Parathyroid adenoma (tissue), 2 donors: ENCODE results near the gene TMC5.
A peak's percentile ranks its signal among the peaks of the same experiment; 100 is the strongest.

ENCODE experiments used
- H2AFZ ChIP-seq: fragments of 300-600 bp; sonication (generic); one replicate; pipeline ENCODE4 v1.7.0; 2017; ENCODE audit warnings: antibody characterized with exemption, mild to moderate bottlenecking
- H3K27ac ChIP-seq: fragments of 300-600 bp; sonication (generic); one replicate; pipeline ENCODE4 v1.7.0; 2017
- H3K27me3 ChIP-seq: fragments of 300-600 bp; sonication (generic); one replicate; pipeline ENCODE4 v1.7.0; 2017; ENCODE audit warnings: low read length; ENCODE audit not compliant: control insufficient read depth, insufficient read depth
- H3K36me3 ChIP-seq: fragments of 300-600 bp; sonication (generic); one replicate; pipeline ENCODE4 v1.7.0; 2017; ENCODE audit warnings: low read length; ENCODE audit not compliant: control insufficient read depth, insufficient read depth
- H3K4me1 ChIP-seq: fragments of 300-600 bp; sonication (generic); one replicate; pipeline ENCODE4 v1.7.0; 2017; ENCODE audit warnings: control low read depth
- H3K4me2 ChIP-seq: fragments of 300-600 bp; sonication (generic); one replicate; pipeline ENCODE4 v1.7.0; 2017; ENCODE audit warnings: low read length
- H3K4me3 ChIP-seq: fragments of 300-600 bp; sonication (generic); one replicate; pipeline ENCODE4 v1.7.0; 2017; ENCODE audit warnings: low read depth, low read length
- H3K79me2 ChIP-seq: fragments of 300-600 bp; sonication (generic); one replicate; pipeline ENCODE4 v1.7.0; 2017; ENCODE audit warnings: control low read depth
- H3K9ac ChIP-seq: fragments of 300-600 bp; sonication (generic); one replicate; pipeline ENCODE4 v1.7.0; 2017; ENCODE audit warnings: mild to moderate bottlenecking
- H3K9me3 ChIP-seq: fragments of 300-600 bp; sonication (generic); one replicate; pipeline ENCODE4 v1.7.0; 2017; ENCODE audit warnings: low read length; ENCODE audit not compliant: control insufficient read depth
- CTCF ChIP-seq: fragments of 300-600 bp; sonication (generic); IDR thresholded peaks from one replicate; pipeline ENCODE4 v1.7.0; 2017; ENCODE audit warnings: antibody characterized with exemption, mild to moderate bottlenecking
- donor health status: primary hyperparathyroidism.

The TMC5 gene

GRCh38 chr16:19525385-19525723, 107.7 kb downstream of the TMC5 start:
- no peak for TF ChIP-seq CTCF
- Histone ChIP-seq H3K36me3 (no peaks in the 10 kb centered on the region), H3K4me2 (peak overlapping the region; percentile 74), H3K27me3 (no peaks in the 10 kb centered on the region), H3K4me3 (peak overlapping the region; percentile 71), H3K79me2 (no peaks in the 10 kb centered on the region), H2AFZ (no peak overlapping the region), H3K4me1 (peaks cover 10% of the 10 kb centered on the region), H3K27ac (no peak overlapping the region), H3K9me3 (no peaks in the 10 kb centered on the region), H3K9ac (no peak overlapping the region)

GRCh38 chr16:19527161-19527560, 109.5 kb downstream of the TMC5 start:
- no peak overlapping the region for H3K4me2 ChIP-seq
- H3K4me3 ChIP-seq, result no peak overlapping the region
- no peak for TF ChIP-seq CTCF
- no peaks in the 10 kb centered on the region for H3K36me3 ChIP-seq
- no peaks in the 10 kb centered on the region for H3K79me2 ChIP-seq
- H3K9ac ChIP-seq, result no peak overlapping the region
- H3K27me3 ChIP-seq, result no peaks in the 10 kb centered on the region
- H2AFZ ChIP-seq, result no peak overlapping the region
- H3K9me3 ChIP-seq, result no peaks in the 10 kb centered on the region
- H3K27ac ChIP-seq, result no peak overlapping the region
- H3K4me1 ChIP-seq, result peaks cover 9% of the 10 kb centered on the region

GRCh38 chr16:19528666-19529065, 111.0 kb downstream of the TMC5 start:
- Histone ChIP-seq H3K9me3 (no peaks in the 10 kb centered on the region), H3K27ac (no peak overlapping the region), H3K9ac (no peak overlapping the region), H2AFZ (no peak overlapping the region), H3K4me2 (no peak overlapping the region), H3K4me3 (no peak overlapping the region), H3K27me3 (no peaks in the 10 kb centered on the region), H3K4me1 (no peaks in the 10 kb centered on the region), H3K36me3 (no peaks in the 10 kb centered on the region), H3K79me2 (no peaks in the 10 kb centered on the region)
- TF ChIP-seq CTCF, result no peak

- H2AFZ ChIP-seq, result no peak overlapping the region
- no peaks in the 10 kb centered on the region for H3K36me3 ChIP-seq
- H3K27ac ChIP-seq, result no peak overlapping the region
- no peaks in the 10 kb centered on the region for H3K4me1 ChIP-seq
- no peaks in the 10 kb centered on the region for H3K79me2 ChIP-seq
- TF ChIP-seq CTCF, result no peak
- no peak overlapping the region for H3K4me3 ChIP-seq
- no peak overlapping the region for H3K4me2 ChIP-seq
- H3K9ac ChIP-seq, result no peak overlapping the region
- no peaks in the 10 kb centered on the region for H3K9me3 ChIP-seq
- no peaks in the 10 kb centered on the region for H3K27me3 ChIP-seq
Observed at GRCh38 chr16:19532601-19533000, 114.9 kb downstream of the TMC5 start.

GRCh38 chr16:19540241-19540970, 122.7 kb downstream of the TMC5 start:
- Histone ChIP-seq H3K4me2 (no peak overlapping the region), H3K9me3 (no peaks in the 10 kb centered on the region), H3K36me3 (no peaks in the 10 kb centered on the region), H2AFZ (no peak overlapping the region), H3K4me3 (no peak overlapping the region), H3K27me3 (no peaks in the 10 kb centered on the region), H3K27ac (no peak overlapping the region), H3K4me1 (no peaks in the 10 kb centered on the region), H3K9ac (no peak overlapping the region), H3K79me2 (no peaks in the 10 kb centered on the region)
- no peak for TF ChIP-seq CTCF
